Thyroid gland (tissue), 4 donors: ENCODE data around the gene VEPH1.

ENCODE experiments used
- CTCF ChIP-seq, 6 experiments: fragments of 200-600 bp in 3 of 6; fragments of 450-650 bp in 3 of 6; sonication (generic) in 3 of 6; IDR thresholded peaks; one replicate each; pipeline ENCODE4 v1.5.1; 2016 to 2019; ENCODE audit warnings: antibody characterized with exemption in 6 of 6, mild to moderate bottlenecking in 2 of 6, inconsistent platforms in 1 of 6, moderate library complexity in 1 of 6
- POLR2A ChIP-seq, 2 donors: fragments of 450-650 bp; IDR thresholded peaks; one replicate each; pipeline ENCODE4 v1.6.1; 2017; ENCODE audit warnings: antibody characterized with exemption in 2 of 2, mild to moderate bottlenecking in 2 of 2, moderate library complexity in 1 of 2

- TF ChIP-seq CTCF (IDR thresholded peaks at IDR 0.05) (no peak), POLR2A (IDR thresholded peaks at IDR 0.05) (no peak)
Measured at GRCh38 chr3:157294491-157294890, 208.7 kb downstream of the VEPH1 start.
